GM23338 (cell line): ENCODE measurements around the gene VSTM1. TPM values are rescaled to one million over a fixed set of nuclear protein-coding genes. Genes with fewer than 3 reads are reported as not detected.

ENCODE experiments used
- ATAC-seq: fragments of 200-7000 bp; cut with Tn5 transposase; 3 replicates; pipeline ENCODE4 v1.9.1; 2020
- DNase-seq: peaks from one replicate; pipeline ENCODE4 v3.0.0-alpha.2; 2015; ENCODE audit warnings: low spot score
- H2AFZ ChIP-seq: fragments of 200-600 bp; sonication (generic); 2 replicates; pipeline ENCODE4 v1.8.0; 2016; ENCODE audit warnings: antibody characterized with exemption, mild to moderate bottlenecking, moderate library complexity
- H3F3A ChIP-seq: fragments of 200-600 bp; sonication (generic); replicated peaks from 2 replicates; pipeline ENCODE4 v1.8.0; 2017; ENCODE audit warnings: antibody characterized with exemption, mixed run types, low read depth
- H3K27ac ChIP-seq: fragments of 200-600 bp; sonication (generic); 2 replicates; pipeline ENCODE4 v1.6.1; 2016; ENCODE audit warnings: low read depth
- H3K27me3 ChIP-seq: fragments of 200-600 bp; sonication (generic); 2 replicates; pipeline ENCODE4 v1.8.0; 2016; ENCODE audit warnings: mild to moderate bottlenecking, mixed run types, moderate library complexity; ENCODE audit not compliant: insufficient read depth
- H3K36me3 ChIP-seq: fragments of 200-600 bp; sonication (generic); 2 replicates; pipeline ENCODE4 v1.8.0; 2016; ENCODE audit warnings: mild to moderate bottlenecking; ENCODE audit not compliant: insufficient read depth
- H3K4me1 ChIP-seq: fragments of 200-600 bp; sonication (generic); 2 replicates; pipeline ENCODE4 v1.8.0; 2016; ENCODE audit warnings: mild to moderate bottlenecking, moderate library complexity; ENCODE audit not compliant: insufficient read depth
- H3K4me2 ChIP-seq: fragments of 200-600 bp; sonication (generic); 2 replicates; pipeline ENCODE4 v1.7.1; 2017; ENCODE audit warnings: mixed run types
- H3K4me3 ChIP-seq: fragments of 200-600 bp; sonication (generic); 2 replicates; pipeline ENCODE4 v1.6.1; 2016; ENCODE audit warnings: mixed run types
- H3K79me2 ChIP-seq: fragments of 200-600 bp; sonication (generic); replicated peaks from 2 replicates; pipeline ENCODE4 v1.8.0; 2017; ENCODE audit warnings: mild to moderate bottlenecking; ENCODE audit not compliant: insufficient read depth
- H3K9me2 ChIP-seq: fragments of 200-600 bp; sonication (generic); 2 replicates; pipeline ENCODE4 v1.8.0; 2017; ENCODE audit not compliant: insufficient read depth
- H4K20me1 ChIP-seq: fragments of 200-600 bp; sonication (generic); replicated peaks from 2 replicates; pipeline ENCODE4 v1.8.0; 2017; ENCODE audit warnings: mild to moderate bottlenecking; ENCODE audit not compliant: insufficient read depth
- H3K27ac Mint-ChIP-seq: 2 replicates; pipeline ENCODE4 v1.8.0; 2020; ENCODE audit warnings: inconsistent platforms, mild to moderate bottlenecking, moderate library complexity, mixed read lengths
- H3K27me3 Mint-ChIP-seq: 3 replicates; pipeline ENCODE4 v1.8.0; 2022; ENCODE audit warnings: low read depth, mild to moderate bottlenecking, moderate library complexity, mixed read lengths, inconsistent platforms; ENCODE audit not compliant: insufficient read depth, poor library complexity
- H3K36me3 Mint-ChIP-seq: 3 replicates; pipeline ENCODE4 v1.8.0; 2021; ENCODE audit warnings: low read depth, mild to moderate bottlenecking, inconsistent platforms, moderate library complexity, mixed read lengths
- H3K4me1 Mint-ChIP-seq: 3 replicates; pipeline ENCODE4 v1.8.0; 2020; ENCODE audit warnings: mild to moderate bottlenecking, inconsistent platforms, mixed read lengths
- H3K4me3 Mint-ChIP-seq: 3 replicates; pipeline ENCODE4 v1.8.0; 2021; ENCODE audit warnings: moderate library complexity, mild to moderate bottlenecking, inconsistent platforms, mixed read lengths
- H3K9me3 Mint-ChIP-seq: 3 replicates; pipeline ENCODE4 v1.8.0; 2020; ENCODE audit warnings: moderate library complexity, mild to moderate bottlenecking, inconsistent platforms, mixed read lengths
- CREB1 ChIP-seq: fragments of 250-450 bp; sonication (Bioruptor Pico); IDR thresholded peaks from 2 replicates; pipeline ENCODE4 v1.5.0; 2020; ENCODE audit warnings: low read depth, mild to moderate bottlenecking, moderate library complexity
- EZH2phosphoT487 ChIP-seq: fragments of 200-600 bp; sonication (generic); IDR thresholded peaks from one replicate; pipeline ENCODE4 v1.8.1; 2018; ENCODE audit warnings: antibody characterized with exemption; ENCODE audit not compliant: unreplicated experiment
- JUNB ChIP-seq: IDR thresholded peaks from one replicate; pipeline ENCODE4 v1.6.1; 2016; ENCODE audit warnings: antibody characterized with exemption; ENCODE audit not compliant: unreplicated experiment
- NANOG ChIP-seq: IDR thresholded peaks from 2 replicates; pipeline ENCODE4 v1.6.1; 2016; ENCODE audit warnings: antibody characterized with exemption, borderline replicate concordance
- POLR2AphosphoS5 ChIP-seq: IDR thresholded peaks from 2 replicates; pipeline ENCODE4 v1.6.1; 2016; ENCODE audit warnings: antibody characterized with exemption, low read depth
- STAT1 ChIP-seq: IDR thresholded peaks from one replicate; pipeline ENCODE4 v1.6.1; 2016; ENCODE audit warnings: antibody characterized with exemption; ENCODE audit not compliant: unreplicated experiment
- ZNF331 ChIP-seq: fragments of 250-450 bp; sonication (Bioruptor Pico); IDR thresholded peaks from 2 replicates; pipeline ENCODE4 v1.5.0; 2020; ENCODE audit warnings: low read depth, mild to moderate bottlenecking, moderate library complexity
- polyA plus RNA-seq: library from polyadenylated mRNA; unstranded; fragments of >200 nt; fragmentation: Nextera tagmentation; extraction: Ambion mirVana; gene quantifications from 2 replicates; pipeline ENCODE4 v1.2.1, GENCODE V29; 2016
- total RNA-seq: library from RNA; depleted of rRNA; stranded (reverse); fragments of >200 nt; shearing (Covaris generic); gene quantifications from 2 replicates; pipeline ENCODE4 v1.2.3, GENCODE V29; 2014
- TF ChIP-seq, protein P1 (sequence below): fragments of 250-450 bp; sonication (Bioruptor Pico); IDR thresholded peaks from 2 replicates; pipeline ENCODE4 v1.5.0; 2020; ENCODE audit warnings: mild to moderate bottlenecking, moderate library complexity

VSTM1 gene
- total and polyA plus RNA-seq, 2 experiments from 2014 or later: not detected

DNA sequence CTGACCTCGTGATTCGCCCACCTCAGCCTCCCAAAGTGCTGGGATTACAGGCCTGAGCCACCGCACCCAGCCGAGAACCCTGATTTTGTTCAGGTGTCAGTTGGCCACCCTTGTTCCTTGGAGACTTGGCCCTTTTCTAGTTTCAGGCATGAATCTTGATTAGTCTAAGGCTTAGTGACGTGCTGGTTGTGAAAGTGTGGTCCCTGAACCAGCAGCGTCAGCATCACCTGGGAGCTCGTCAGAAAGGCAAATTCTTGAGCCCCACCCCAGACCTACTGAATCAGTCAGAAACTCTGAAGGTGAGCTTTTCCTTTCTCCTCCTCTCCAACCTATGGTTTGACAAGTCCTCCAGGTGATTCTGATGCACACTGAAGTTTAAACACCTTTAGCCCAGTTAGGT lies 37.0 kb downstream of the VSTM1 start (continued):
- TF ChIP-seq, protein P1, sequence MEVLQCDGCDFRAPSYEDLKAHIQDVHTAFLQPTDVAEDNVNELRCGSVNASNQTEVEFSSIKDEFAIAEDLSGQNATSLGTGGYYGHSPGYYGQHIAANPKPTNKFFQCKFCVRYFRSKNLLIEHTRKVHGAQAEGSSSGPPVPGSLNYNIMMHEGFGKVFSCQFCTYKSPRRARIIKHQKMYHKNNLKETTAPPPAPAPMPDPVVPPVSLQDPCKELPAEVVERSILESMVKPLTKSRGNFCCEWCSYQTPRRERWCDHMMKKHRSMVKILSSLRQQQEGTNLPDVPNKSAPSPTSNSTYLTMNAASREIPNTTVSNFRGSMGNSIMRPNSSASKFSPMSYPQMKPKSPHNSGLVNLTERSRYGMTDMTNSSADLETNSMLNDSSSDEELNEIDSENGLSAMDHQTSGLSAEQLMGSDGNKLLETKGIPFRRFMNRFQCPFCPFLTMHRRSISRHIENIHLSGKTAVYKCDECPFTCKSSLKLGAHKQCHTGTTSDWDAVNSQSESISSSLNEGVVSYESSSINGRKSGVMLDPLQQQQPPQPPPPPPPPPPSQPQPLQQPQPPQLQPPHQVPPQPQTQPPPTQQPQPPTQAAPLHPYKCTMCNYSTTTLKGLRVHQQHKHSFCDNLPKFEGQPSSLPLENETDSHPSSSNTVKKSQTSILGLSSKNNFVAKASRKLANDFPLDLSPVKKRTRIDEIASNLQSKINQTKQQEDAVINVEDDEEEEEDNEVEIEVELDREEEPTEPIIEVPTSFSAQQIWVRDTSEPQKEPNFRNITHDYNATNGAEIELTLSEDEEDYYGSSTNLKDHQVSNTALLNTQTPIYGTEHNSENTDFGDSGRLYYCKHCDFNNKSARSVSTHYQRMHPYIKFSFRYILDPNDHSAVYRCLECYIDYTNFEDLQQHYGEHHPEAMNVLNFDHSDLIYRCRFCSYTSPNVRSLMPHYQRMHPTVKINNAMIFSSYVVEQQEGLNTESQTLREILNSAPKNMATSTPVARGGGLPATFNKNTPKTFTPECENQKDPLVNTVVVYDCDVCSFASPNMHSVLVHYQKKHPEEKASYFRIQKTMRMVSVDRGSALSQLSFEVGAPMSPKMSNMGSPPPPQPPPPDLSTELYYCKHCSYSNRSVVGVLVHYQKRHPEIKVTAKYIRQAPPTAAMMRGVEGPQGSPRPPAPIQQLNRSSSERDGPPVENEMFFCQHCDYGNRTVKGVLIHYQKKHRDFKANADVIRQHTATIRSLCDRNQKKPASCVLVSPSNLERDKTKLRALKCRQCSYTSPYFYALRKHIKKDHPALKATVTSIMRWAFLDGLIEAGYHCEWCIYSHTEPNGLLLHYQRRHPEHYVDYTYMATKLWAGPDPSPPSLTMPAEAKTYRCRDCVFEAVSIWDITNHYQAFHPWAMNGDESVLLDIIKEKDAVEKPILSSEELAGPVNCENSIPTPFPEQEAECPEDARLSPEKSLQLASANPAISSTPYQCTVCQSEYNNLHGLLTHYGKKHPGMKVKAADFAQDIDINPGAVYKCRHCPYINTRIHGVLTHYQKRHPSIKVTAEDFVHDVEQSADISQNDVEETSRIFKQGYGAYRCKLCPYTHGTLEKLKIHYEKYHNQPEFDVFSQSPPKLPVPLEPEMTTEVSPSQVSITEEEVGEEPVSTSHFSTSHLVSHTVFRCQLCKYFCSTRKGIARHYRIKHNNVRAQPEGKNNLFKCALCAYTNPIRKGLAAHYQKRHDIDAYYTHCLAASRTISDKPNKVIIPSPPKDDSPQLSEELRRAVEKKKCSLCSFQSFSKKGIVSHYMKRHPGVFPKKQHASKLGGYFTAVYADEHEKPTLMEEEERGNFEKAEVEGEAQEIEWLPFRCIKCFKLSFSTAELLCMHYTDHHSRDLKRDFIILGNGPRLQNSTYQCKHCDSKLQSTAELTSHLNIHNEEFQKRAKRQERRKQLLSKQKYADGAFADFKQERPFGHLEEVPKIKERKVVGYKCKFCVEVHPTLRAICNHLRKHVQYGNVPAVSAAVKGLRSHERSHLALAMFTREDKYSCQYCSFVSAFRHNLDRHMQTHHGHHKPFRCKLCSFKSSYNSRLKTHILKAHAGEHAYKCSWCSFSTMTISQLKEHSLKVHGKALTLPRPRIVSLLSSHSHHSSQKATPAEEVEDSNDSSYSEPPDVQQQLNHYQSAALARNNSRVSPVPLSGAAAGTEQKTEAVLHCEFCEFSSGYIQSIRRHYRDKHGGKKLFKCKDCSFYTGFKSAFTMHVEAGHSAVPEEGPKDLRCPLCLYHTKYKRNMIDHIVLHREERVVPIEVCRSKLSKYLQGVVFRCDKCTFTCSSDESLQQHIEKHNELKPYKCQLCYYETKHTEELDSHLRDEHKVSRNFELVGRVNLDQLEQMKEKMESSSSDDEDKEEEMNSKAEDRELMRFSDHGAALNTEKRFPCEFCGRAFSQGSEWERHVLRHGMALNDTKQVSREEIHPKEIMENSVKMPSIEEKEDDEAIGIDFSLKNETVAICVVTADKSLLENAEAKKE (CRISPR knock-in tag): no peak
- no peak for TF ChIP-seq CREB1

DNA sequence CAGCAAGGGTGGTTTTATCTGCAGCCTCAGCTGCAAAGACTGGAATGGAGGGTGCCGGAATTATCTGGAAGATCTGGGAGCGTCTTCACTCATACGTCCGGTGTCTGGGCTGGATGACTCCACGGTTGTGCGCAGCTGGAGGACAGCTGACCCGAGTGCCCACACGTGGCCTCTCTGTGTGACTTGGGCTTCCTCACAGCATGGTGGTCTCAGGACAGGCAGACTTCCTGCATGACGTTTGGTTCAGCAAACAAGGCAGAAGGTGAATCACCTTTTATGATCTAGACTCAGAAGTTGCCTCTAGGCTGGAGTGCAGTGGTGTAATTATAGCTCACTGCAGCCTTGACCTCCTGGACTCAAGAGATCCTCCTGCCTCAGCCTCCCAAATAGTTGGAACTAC lies 39.0 kb downstream of the VSTM1 start:
- H3K27ac Mint-ChIP-seq: no peak overlapping the region
- Histone ChIP-seq H3K27ac (no peak overlapping the region), H3K27me3 (no peaks in the 10 kb centered on the region), H3K4me2 (no peak overlapping the region), H3K9me2 (no peaks in the 10 kb centered on the region), H3F3A (peaks cover 9% of the 10 kb centered on the region), H4K20me1 (no peaks in the 10 kb centered on the region), H3K4me3 (no peak overlapping the region), H3K4me1 (peaks cover 7% of the 10 kb centered on the region; the same call in 1 of the 2 replicates), H2AFZ (no peak overlapping the region), H3K36me3 (no peaks in the 10 kb centered on the region), H3K79me2 (no peaks in the 10 kb centered on the region)
- peaks cover 16% of the 10 kb centered on the region for H3K4me1 Mint-ChIP-seq
- TF ChIP-seq STAT1 (no peak), NANOG (no peak), ZNF331 (CRISPR knock-in tag) (no peak), JUNB (no peak), POLR2AphosphoS5 (no peak), EZH2phosphoT487 (no peak)
- no peak for ATAC-seq
- no peak for DNase-seq
- peaks cover 12% of the 10 kb centered on the region for H3K27me3 Mint-ChIP-seq
- no peaks in the 10 kb centered on the region; the same call in 2 of the 3 replicates for H3K9me3 Mint-ChIP-seq
- H3K36me3 Mint-ChIP-seq: no peaks in the 10 kb centered on the region; the same call in 2 of the 3 replicates
- H3K4me3 Mint-ChIP-seq: no peak overlapping the region
